DOHH2 (cell line): ENCODE measurements around the gene UBD.

ENCODE experiments used
- CTCF ChIP-seq: fragments of 200-600 bp; sonication (generic); IDR thresholded peaks from one replicate; pipeline ENCODE4 v1.5.1; 2014; ENCODE audit warnings: antibody characterized with exemption, mild to moderate bottlenecking, low read depth, low read length; ENCODE audit not compliant: poor library complexity, severe bottlenecking
- EZH2phosphoT487 ChIP-seq: fragments of 200-600 bp; sonication (generic); IDR thresholded peaks from 2 replicates; pipeline ENCODE4 v1.6.1; 2017; ENCODE audit warnings: borderline replicate concordance, mild to moderate bottlenecking, antibody characterized with exemption, low read length, moderate library complexity, mixed read lengths

GRCh38 chr6:29517245-29517644 lies 42.3 kb downstream of the UBD start:
- TF ChIP-seq CTCF (no peak), EZH2phosphoT487 (no peak)
